ENCODE data around the gene MPDU1.

Gene MPDU1

DNA sequence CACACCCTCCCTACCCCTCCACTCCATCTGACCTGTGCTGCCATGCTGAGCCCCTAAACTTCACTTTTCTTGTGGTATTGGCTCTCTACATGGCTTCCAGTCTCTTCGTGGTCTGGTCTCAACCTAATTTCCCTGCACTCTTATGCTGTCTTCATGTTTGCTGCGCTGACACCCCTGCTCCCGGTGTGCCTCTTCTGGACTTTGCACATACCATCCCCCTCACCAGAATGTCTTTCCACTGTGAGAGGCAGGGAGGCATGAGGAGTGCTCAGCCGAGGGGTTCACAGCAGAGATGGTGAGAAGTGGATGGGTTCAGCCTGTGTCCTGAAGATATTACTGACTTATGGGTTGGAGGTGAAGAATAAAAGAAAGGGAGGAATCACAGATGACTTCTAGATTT is 32.3 kb upstream of the MPDU1 start:
- Histone ChIP-seq H3K4me1 (no peaks in the 10 kb centered on the region), H3K79me2 (no peaks in the 10 kb centered on the region), H2AFZ (no peak overlapping the region), H3K4me2 (ENCODE audit: low read length) (no peak overlapping the region), H3K36me3 (ENCODE audit: control insufficient read depth, insufficient read depth, low read length) (no peaks in the 10 kb centered on the region), H3K9me3 (ENCODE audit: control insufficient read depth, low read length) (no peaks in the 10 kb centered on the region), H3K9ac (no peak overlapping the region), H3K27ac (no peak overlapping the region), H3K27me3 (ENCODE audit: control insufficient read depth, insufficient read depth, low read length) (no peaks in the 10 kb centered on the region), H3K4me3 (ENCODE audit: low read depth, low read length) (no peak overlapping the region)
- TF ChIP-seq, protein P1, sequence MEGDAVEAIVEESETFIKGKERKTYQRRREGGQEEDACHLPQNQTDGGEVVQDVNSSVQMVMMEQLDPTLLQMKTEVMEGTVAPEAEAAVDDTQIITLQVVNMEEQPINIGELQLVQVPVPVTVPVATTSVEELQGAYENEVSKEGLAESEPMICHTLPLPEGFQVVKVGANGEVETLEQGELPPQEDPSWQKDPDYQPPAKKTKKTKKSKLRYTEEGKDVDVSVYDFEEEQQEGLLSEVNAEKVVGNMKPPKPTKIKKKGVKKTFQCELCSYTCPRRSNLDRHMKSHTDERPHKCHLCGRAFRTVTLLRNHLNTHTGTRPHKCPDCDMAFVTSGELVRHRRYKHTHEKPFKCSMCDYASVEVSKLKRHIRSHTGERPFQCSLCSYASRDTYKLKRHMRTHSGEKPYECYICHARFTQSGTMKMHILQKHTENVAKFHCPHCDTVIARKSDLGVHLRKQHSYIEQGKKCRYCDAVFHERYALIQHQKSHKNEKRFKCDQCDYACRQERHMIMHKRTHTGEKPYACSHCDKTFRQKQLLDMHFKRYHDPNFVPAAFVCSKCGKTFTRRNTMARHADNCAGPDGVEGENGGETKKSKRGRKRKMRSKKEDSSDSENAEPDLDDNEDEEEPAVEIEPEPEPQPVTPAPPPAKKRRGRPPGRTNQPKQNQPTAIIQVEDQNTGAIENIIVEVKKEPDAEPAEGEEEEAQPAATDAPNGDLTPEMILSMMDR (IDR thresholded peaks at IDR 0.05), result no peak

DNA sequence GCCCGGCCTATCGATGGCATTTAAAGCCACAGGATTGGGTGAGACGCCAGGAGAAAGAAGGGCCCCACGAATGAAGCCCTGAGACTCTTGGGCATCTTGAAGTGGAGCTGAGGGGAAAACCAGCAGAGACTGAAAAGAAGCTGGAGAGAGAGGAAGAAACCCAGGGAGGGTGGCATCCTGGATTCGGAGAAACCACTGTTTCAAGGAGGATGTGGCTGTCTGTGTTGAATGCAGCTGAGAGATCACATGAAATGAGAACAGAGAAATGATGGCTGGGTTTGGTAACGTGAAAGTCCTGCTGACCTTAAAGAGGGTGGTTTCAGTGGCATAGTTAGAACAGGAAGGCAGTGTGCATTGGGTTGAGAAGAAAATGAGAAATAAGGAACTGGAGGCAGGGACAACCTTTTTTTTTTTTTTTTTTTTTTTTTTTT is 31.0 kb upstream of the MPDU1 start:
- H3K36me3 ChIP-seq (ENCODE audit: control insufficient read depth, insufficient read depth, low read length), result no peaks in the 10 kb centered on the region
- no peaks in the 10 kb centered on the region for H3K79me2 ChIP-seq
- no peak overlapping the region for H3K9ac ChIP-seq
- H3K4me1 ChIP-seq, result peaks cover 3% of the 10 kb centered on the region
- no peak overlapping the region for H3K4me3 ChIP-seq (ENCODE audit: low read depth, low read length)
- TF ChIP-seq, protein P1 (IDR thresholded peaks at IDR 0.05), result no peak
- H3K9me3 ChIP-seq (ENCODE audit: control insufficient read depth, low read length), result no peaks in the 10 kb centered on the region
- H3K27ac ChIP-seq, result no peak overlapping the region
- no peak overlapping the region for H3K4me2 ChIP-seq (ENCODE audit: low read length)
- H2AFZ ChIP-seq, result no peak overlapping the region
- no peaks in the 10 kb centered on the region for H3K27me3 ChIP-seq (ENCODE audit: control insufficient read depth, insufficient read depth, low read length)

DNA sequence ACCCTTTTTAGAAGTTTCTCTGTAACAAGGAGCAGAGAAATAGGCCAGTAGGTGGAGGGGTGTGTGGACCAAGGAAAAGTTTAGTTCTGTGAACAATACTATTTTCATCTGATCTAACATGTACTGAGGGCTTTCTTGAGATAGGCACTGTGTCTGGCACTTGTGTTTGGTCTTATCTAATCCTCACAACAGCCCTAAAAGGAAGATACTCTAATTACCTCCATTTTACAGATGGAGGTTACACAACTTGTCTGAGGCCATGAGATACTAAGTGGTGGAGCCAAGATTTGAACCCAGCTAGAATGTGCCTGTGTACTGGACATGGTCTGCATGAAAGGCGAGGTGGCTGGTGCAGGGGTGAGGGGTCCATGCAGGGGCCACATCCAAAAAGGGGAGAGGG is 30.3 kb upstream of the MPDU1 start:
- no peak overlapping the region for H3K27ac ChIP-seq
- no peak overlapping the region for H2AFZ ChIP-seq
- H3K27me3 ChIP-seq (ENCODE audit: control insufficient read depth, insufficient read depth, low read length), result no peaks in the 10 kb centered on the region
- TF ChIP-seq, protein P1 (IDR thresholded peaks at IDR 0.05), result no peak
- no peaks in the 10 kb centered on the region for H3K36me3 ChIP-seq (ENCODE audit: control insufficient read depth, insufficient read depth, low read length)
- no peak overlapping the region for H3K4me2 ChIP-seq (ENCODE audit: low read length)
- no peaks in the 10 kb centered on the region for H3K9me3 ChIP-seq (ENCODE audit: control insufficient read depth, low read length)
- peaks cover 7% of the 10 kb centered on the region for H3K4me1 ChIP-seq
- no peak overlapping the region for H3K4me3 ChIP-seq (ENCODE audit: low read depth, low read length)
- H3K9ac ChIP-seq, result no peak overlapping the region
- H3K79me2 ChIP-seq, result no peaks in the 10 kb centered on the region

DNA sequence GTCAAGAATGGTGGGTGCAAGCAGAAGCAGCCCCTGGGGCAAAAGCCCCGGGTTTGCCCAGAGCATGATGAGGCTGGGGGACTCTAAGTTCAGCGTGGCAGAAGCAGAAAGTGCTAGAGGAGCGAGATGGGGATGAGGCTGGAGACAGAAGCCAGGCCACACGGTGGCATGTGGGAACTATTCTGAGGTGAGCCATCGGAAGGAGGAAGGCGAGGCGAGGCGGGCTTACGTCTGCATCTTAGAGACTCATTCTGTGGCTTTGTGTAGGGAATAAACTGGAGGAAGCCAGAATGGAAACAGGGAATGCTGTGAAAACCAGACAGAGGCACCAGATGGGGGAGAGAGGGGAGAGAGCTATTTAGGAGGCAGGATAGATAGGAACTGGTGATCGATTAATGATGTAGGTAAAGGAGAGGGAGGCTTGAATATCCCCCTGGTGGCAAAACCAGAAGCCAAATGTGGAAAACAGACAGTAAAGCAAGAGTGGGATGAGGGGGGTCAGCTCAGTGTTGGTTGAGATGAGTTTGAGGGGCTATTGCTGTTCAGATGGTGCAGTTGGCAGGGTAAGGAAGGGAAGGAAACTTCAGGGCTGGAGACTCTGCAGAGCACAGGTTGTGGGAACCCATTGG is 28.2 kb upstream of the MPDU1 start:
- Histone ChIP-seq H3K4me1 (peaks cover 27% of the 10 kb centered on the region), H3K27ac (no peak overlapping the region), H3K36me3 (ENCODE audit: control insufficient read depth, insufficient read depth, low read length) (no peaks in the 10 kb centered on the region), H3K9ac (no peak overlapping the region), H2AFZ (no peak overlapping the region), H3K79me2 (peaks cover 3% of the 10 kb centered on the region), H3K9me3 (ENCODE audit: control insufficient read depth, low read length) (no peaks in the 10 kb centered on the region), H3K4me2 (ENCODE audit: low read length) (no peak overlapping the region), H3K4me3 (ENCODE audit: low read depth, low read length) (no peak overlapping the region), H3K27me3 (ENCODE audit: control insufficient read depth, insufficient read depth, low read length) (no peaks in the 10 kb centered on the region)
- TF ChIP-seq, protein P1 (IDR thresholded peaks at IDR 0.05), result no peak

DNA sequence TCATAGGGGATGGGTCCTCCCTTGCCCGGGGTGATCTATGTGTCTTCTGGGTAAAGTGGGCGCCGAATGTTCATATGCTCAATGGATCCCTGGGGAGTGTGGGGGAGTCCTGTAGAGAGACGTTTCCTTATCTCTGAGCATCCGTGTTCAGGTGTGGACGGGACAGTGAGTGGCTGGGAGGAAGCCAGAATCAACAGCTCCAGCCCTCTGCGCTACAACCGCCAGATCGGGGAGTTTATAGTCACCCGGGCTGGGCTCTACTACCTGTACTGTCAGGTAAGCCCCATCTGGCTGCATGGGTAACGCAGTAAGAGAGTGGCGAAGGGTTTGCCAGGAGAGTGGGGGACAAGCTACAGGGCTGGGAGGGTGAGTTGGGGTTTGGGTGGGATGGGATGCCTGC is 27.0 kb upstream of the MPDU1 start:
- Histone ChIP-seq H2AFZ (no peak overlapping the region), H3K27ac (no peak overlapping the region)
- TF ChIP-seq, protein P1 (IDR thresholded peaks at IDR 0.05), result no peak

More for the DNA sequence above, 27.0 kb upstream of the MPDU1 start:
- H3K79me2 ChIP-seq, result peaks cover 3% of the 10 kb centered on the region
- H3K4me1 ChIP-seq, result peaks cover 31% of the 10 kb centered on the region
- no peak overlapping the region for H3K9ac ChIP-seq
- no peaks in the 10 kb centered on the region for H3K36me3 ChIP-seq (ENCODE audit: control insufficient read depth, insufficient read depth, low read length)
- H3K4me2 ChIP-seq (ENCODE audit: low read length), result no peak overlapping the region
- no peaks in the 10 kb centered on the region for H3K27me3 ChIP-seq (ENCODE audit: control insufficient read depth, insufficient read depth, low read length)
- no peaks in the 10 kb centered on the region for H3K9me3 ChIP-seq (ENCODE audit: control insufficient read depth, low read length)
- H3K4me3 ChIP-seq (ENCODE audit: low read depth, low read length), result no peak overlapping the region
